SK-N-SH (cell line): ENCODE results near the gene TMEM161A. TPM values are rescaled to one million over a fixed set of nuclear protein-coding genes. Genes with fewer than 3 reads are reported as not detected.
"Not testable (repeated sequence)": the region's sequence is repeated elsewhere in the genome, so short reads cannot be mapped to it uniquely, and the experiment has no call there.

Experiments used
- CTCF ChIA-PET: fragments of 300-600, 350-600 bp; formaldehyde crosslinking; extraction: SDS; loops from one replicate; lab custom pipeline; 2021; lab: Yijun Ruan, JAX
- POLR2A ChIA-PET: fragments of 350-600 bp; sonication (Branson Sonifier 250); formaldehyde crosslinking; extraction: SDS; loops from one replicate; lab custom pipeline; 2020; ENCODE audit warnings: antibody characterized with exemption, inconsistent platforms; lab: Yijun Ruan, JAX
- DNase-seq: peaks from one replicate; pipeline ENCODE4 v3.0.0; 2012
- H2AFZ ChIP-seq: fragments of 200-600 bp; sonication (generic); 2 replicates; pipeline ENCODE4 v1.8.1; 2016; ENCODE audit warnings: antibody characterized with exemption, mild to moderate bottlenecking, low read depth
- H3F3A ChIP-seq: fragments of 200-600 bp; sonication (generic); replicated peaks from 2 replicates; pipeline ENCODE3; 2016; ENCODE audit warnings: antibody characterized with exemption, mild to moderate bottlenecking; ENCODE audit not compliant: insufficient read depth
- H3K27ac ChIP-seq, 2 experiments: fragments of 200-500 bp in 1 of 2; fragments of 200-600 bp in 1 of 2; sonication (Bioruptor generic) in 1 of 2; sonication (generic), shearing (Covaris generic) in 1 of 2; 2 replicates each; pipeline versions ENCODE4 v1.5.1 to v1.6.1; 2014 to 2016; ENCODE audit warnings: low read depth in 2 of 2, inconsistent platforms in 1 of 2, low read length in 1 of 2, mild to moderate bottlenecking in 1 of 2, mixed read lengths in 1 of 2
- H3K27me3 ChIP-seq: fragments of 200-600 bp; sonication (generic), shearing (Covaris generic); 2 replicates; pipeline ENCODE4 v1.6.1; 2016; ENCODE audit warnings: mixed run types; ENCODE audit not compliant: insufficient read depth
- H3K36me3 ChIP-seq, 2 experiments: fragments of 200-500 bp in 1 of 2; fragments of 200-600 bp in 1 of 2; sonication (Bioruptor generic) in 1 of 2; sonication (generic) in 1 of 2; replicated peaks in 1 of 2; 2 replicates each; pipeline versions ENCODE3 to v1.5.1; 2014 to 2016; ENCODE audit warnings: low read length in 1 of 2, mild to moderate bottlenecking in 1 of 2; ENCODE audit not compliant: insufficient read depth in 2 of 2, control insufficient read depth in 1 of 2
- H3K4me1 ChIP-seq, 2 experiments: fragments of 200-500 bp in 1 of 2; fragments of 200-600 bp in 1 of 2; sonication (Bioruptor generic) in 1 of 2; sonication (generic), shearing (Covaris generic) in 1 of 2; 2 replicates each; pipeline versions ENCODE4 v1.5.1 to v1.6.1; 2014 to 2016; ENCODE audit warnings: low read depth in 1 of 2, low read length in 1 of 2, mixed run types in 1 of 2; ENCODE audit not compliant: insufficient read depth in 2 of 2, control insufficient read depth in 1 of 2
- H3K4me2 ChIP-seq: fragments of 200-600 bp; sonication (generic), shearing (Covaris generic); 2 replicates; pipeline ENCODE4 v1.6.1; 2017; ENCODE audit warnings: mixed run types
- H3K4me3 ChIP-seq, 2 experiments: fragments of 200-500 bp in 1 of 2; fragments of 200-600 bp in 1 of 2; sonication (Bioruptor generic) in 1 of 2; sonication (generic), shearing (Covaris generic) in 1 of 2; 2 replicates each; pipeline versions ENCODE4 v1.5.1 to v1.8.1; 2014 to 2016; ENCODE audit warnings: low read depth in 2 of 2, inconsistent platforms in 1 of 2, low read length in 1 of 2, mild to moderate bottlenecking in 1 of 2, mixed read lengths in 1 of 2, moderate library complexity in 1 of 2
- H3K79me2 ChIP-seq: fragments of 200-600 bp; sonication (generic); 2 replicates; pipeline ENCODE4 v1.8.1; 2017; ENCODE audit warnings: mild to moderate bottlenecking; ENCODE audit not compliant: insufficient read depth
- H3K9ac ChIP-seq: fragments of 200-600 bp; sonication (generic); 2 replicates; pipeline ENCODE4 v1.6.1; 2017; ENCODE audit warnings: mixed run types
- H3K9me2 ChIP-seq: fragments of 200-600 bp; sonication (generic); 2 replicates; pipeline ENCODE4 v1.6.1; 2017; ENCODE audit warnings: mixed run types
- H3K9me3 ChIP-seq: fragments of 200-600 bp; sonication (generic); 2 replicates; pipeline ENCODE4 v1.6.1; 2017; ENCODE audit warnings: mixed run types, mild to moderate bottlenecking, moderate library complexity
- H4K20me1 ChIP-seq: fragments of 200-600 bp; sonication (generic); 2 replicates; pipeline ENCODE4 v1.6.1; 2017; ENCODE audit warnings: mild to moderate bottlenecking, mixed run types; ENCODE audit not compliant: insufficient read depth
- CTCF ChIP-seq: fragments of 200-600 bp; sonication (generic); IDR thresholded peaks from 2 replicates; pipeline ENCODE4 v1.6.1; 2017; ENCODE audit warnings: antibody characterized with exemption, mild to moderate bottlenecking, moderate library complexity
- EP300 ChIP-seq, 2 experiments: IDR thresholded peaks; 2 replicates each; pipeline versions ENCODE4 v1.4.0 to v1.6.1; 2012; ENCODE audit warnings: borderline replicate concordance in 1 of 2, low read depth in 1 of 2, low read length in 1 of 2
- FOSL2 ChIP-seq: IDR thresholded peaks from 2 replicates; pipeline ENCODE4 v1.4.0; 2012; ENCODE audit warnings: low read depth, mild to moderate bottlenecking, moderate library complexity, borderline replicate concordance
- FOXJ3 ChIP-seq: sonication (generic); formaldehyde crosslinking; IDR thresholded peaks from 2 replicates; pipeline ENCODE4 v1.5.1; 2020; ENCODE audit warnings: mild to moderate bottlenecking, missing genetic modification reagents
- FOXM1 ChIP-seq: IDR thresholded peaks from 2 replicates; pipeline ENCODE4 v1.4.0; 2012; ENCODE audit warnings: low read depth, mild to moderate bottlenecking
- GATA2 ChIP-seq: sonication (generic); formaldehyde crosslinking; IDR thresholded peaks from 2 replicates; pipeline ENCODE4 v1.5.0; 2020; ENCODE audit warnings: mild to moderate bottlenecking, missing genetic modification reagents
- IRF3 ChIP-seq: fragments of 150-350 bp; IDR thresholded peaks from 2 replicates; pipeline ENCODE4 v1.6.1; 2016; ENCODE audit warnings: mild to moderate bottlenecking, low read depth, low read length
- MAX ChIP-seq: IDR thresholded peaks from 2 replicates; pipeline ENCODE4 v1.4.0; 2012; ENCODE audit warnings: low read depth
- MXI1 ChIP-seq: IDR thresholded peaks from 2 replicates; pipeline ENCODE4 v1.6.1; 2012; ENCODE audit warnings: mild to moderate bottlenecking, low read depth, low read length, improper control_type of control experiment
- PBX3 ChIP-seq: IDR thresholded peaks from 2 replicates; pipeline ENCODE4; 2012
- RFX5 ChIP-seq: IDR thresholded peaks from 2 replicates; pipeline ENCODE4 v1.6.1; 2012; ENCODE audit warnings: mild to moderate bottlenecking, improper control_type of control experiment, low read length
- RXRA ChIP-seq: IDR thresholded peaks from 2 replicates; pipeline ENCODE4 v1.4.0; 2012; ENCODE audit warnings: low read depth, mild to moderate bottlenecking, borderline replicate concordance
- SIN3A ChIP-seq: IDR thresholded peaks from 2 replicates; pipeline ENCODE4 v1.6.1; 2012; ENCODE audit warnings: low read depth, mild to moderate bottlenecking, low read length, moderate library complexity, borderline replicate concordance
- TAF1 ChIP-seq: IDR thresholded peaks from 2 replicates; pipeline ENCODE4 v1.6.1; 2012; ENCODE audit warnings: low read depth, mild to moderate bottlenecking, low read length, moderate library complexity, borderline replicate concordance
- WGBS: methylation state at CpG from one replicate; pipeline ENCODE4 v1.1.6; 2017; ENCODE audit warnings: low lambda C conversion rate; 5-methylcytosine and 5-hydroxymethylcytosine counted together
- polyA plus RNA-seq, 3 experiments: library from polyadenylated mRNA; depleted of rRNA; stranded (reverse); fragments of >200 nt; gene quantifications; 2 replicates each; pipeline ENCODE4 v1.2.3, GENCODE V29; 2012

The TMEM161A gene
- polyA plus RNA-seq, 1 of the 3 experiments (the other 2 are of a cell fraction), result 39.3 TPM

GRCh38 chr19:19139876-19140229 is 1.6 kb upstream of the TMEM161A start (continued):
- no peak for TF ChIP-seq CTCF
- no peak for TF ChIP-seq TAF1
- no peak for TF ChIP-seq FOXM1
- no peak for TF ChIP-seq PBX3
- no peak for TF ChIP-seq RXRA

GRCh38 chr19:19137556-19138108 is 646 bp downstream of the TMEM161A start:
- TF ChIP-seq IRF3 (no peak), PBX3 (no peak), MAX (no peak), FOSL2 (no peak), FOXJ3 (CRISPR knock-in tag) (no peak), EP300 (IDR thresholded peaks at IDR 0.05; ENCODE audit: borderline replicate concordance in 1 of 2, low read depth in 1 of 2, low read length in 1 of 2) (no peak), SIN3A (no peak), RXRA (no peak), RFX5 (no peak), CTCF (no peak), GATA2 (CRISPR knock-in tag) (no peak), MXI1 (no peak), FOXM1 (no peak)
- Histone ChIP-seq H3F3A (peaks cover 11% of the 10 kb centered on the region), H3K79me2 (peaks cover 8% of the 10 kb centered on the region; the same call in 1 of the 2 replicates), H3K9ac (peak overlapping the region; percentile 83), H3K4me1 (peaks cover 0 to 8% of the 10 kb centered on the region in 2 experiments; a peak in 2 of 4 replicates), H3K27me3 (no peaks in the 10 kb centered on the region), H4K20me1 (no peaks in the 10 kb centered on the region), H3K36me3 (no peaks in the 10 kb centered on the region), H3K9me3 (no peaks in the 10 kb centered on the region), H3K4me2 (peak overlapping the region; percentile 98), H3K4me3 (peak overlapping the region; percentile 68 to 89), H3K9me2 (no peaks in the 10 kb centered on the region), H2AFZ (peak overlapping the region; percentile 94), H3K27ac (peak overlapping the region; percentile 48 to 51; a peak in 2 of 4 replicates)
- WGBS, result 21% methylated on average over 12 of the region's 25 CpGs
- CTCF ChIA-PET, result interaction anchor here (1.4 to 3.0 kb wide), 2 partner anchors 9 to 37 kb away, joined by 3 to 16 read pairs; no protein-coding TSS in a partner anchor
- peak; percentile 54 for DNase-seq
- POLR2A ChIA-PET, result no interaction called here

- H3K9ac ChIP-seq, DNase-seq, H3K4me3 ChIP-seq, H3K79me2 ChIP-seq, H3K4me1 ChIP-seq, H3K4me2 ChIP-seq, H3K9me3 ChIP-seq, H4K20me1 ChIP-seq, H3K36me3 ChIP-seq, H3K9me2 ChIP-seq, H3K27ac ChIP-seq, H2AFZ ChIP-seq, POLR2A ChIA-PET, H3K27me3 ChIP-seq: not testable (repeated sequence)
- CTCF ChIA-PET, result interaction anchor here (2.2 to 3.0 kb wide), 2 partner anchors 10 to 20 kb away, joined by 4 to 16 read pairs; no protein-coding TSS in a partner anchor
- H3F3A ChIP-seq, result peaks cover 11% of the 10 kb centered on the region
- 86% methylated on average over 6 of the region's 6 CpGs for WGBS
Measured at GRCh38 chr19:19135713-19136112, 2.6 kb downstream of the TMEM161A start.
